BLaER1 (cell line): Measurements from ENCODE around the gene MNT.

Source experiments
- H3K27ac ChIP-seq: shearing (Covaris generic); formaldehyde crosslinking; 2 replicates; pipeline ENCODE4 v1.8.1; 2022
- H3K27me3 ChIP-seq: shearing (Covaris generic); formaldehyde crosslinking; 2 replicates; pipeline ENCODE4 v1.8.1; 2022
- H3K36me3 ChIP-seq: shearing (Covaris generic); formaldehyde crosslinking; 2 replicates; pipeline ENCODE4 v1.8.1; 2022
- H3K4me1 ChIP-seq: shearing (Covaris generic); formaldehyde crosslinking; 2 replicates; pipeline ENCODE4 v1.8.1; 2022
- H3K4me2 ChIP-seq: shearing (Covaris generic); formaldehyde crosslinking; 2 replicates; pipeline ENCODE4 v1.8.1; 2022
- H3K4me3 ChIP-seq: shearing (Covaris generic); formaldehyde crosslinking; 2 replicates; pipeline ENCODE4 v1.8.1; 2022
- H3K9ac ChIP-seq: shearing (Covaris generic); formaldehyde crosslinking; 2 replicates; pipeline ENCODE4 v1.8.1; 2022
- H3K9me3 ChIP-seq: shearing (Covaris generic); formaldehyde crosslinking; 2 replicates; pipeline ENCODE4 v1.8.1; 2022
- H4K20me1 ChIP-seq: shearing (Covaris generic); formaldehyde crosslinking; 2 replicates; pipeline ENCODE4 v1.8.1; 2022
- Cebpa-rat ChIP-seq: shearing (Covaris generic); IDR thresholded peaks from 2 replicates; pipeline ENCODE4 v1.8.1; 2022

MNT gene

DNA sequence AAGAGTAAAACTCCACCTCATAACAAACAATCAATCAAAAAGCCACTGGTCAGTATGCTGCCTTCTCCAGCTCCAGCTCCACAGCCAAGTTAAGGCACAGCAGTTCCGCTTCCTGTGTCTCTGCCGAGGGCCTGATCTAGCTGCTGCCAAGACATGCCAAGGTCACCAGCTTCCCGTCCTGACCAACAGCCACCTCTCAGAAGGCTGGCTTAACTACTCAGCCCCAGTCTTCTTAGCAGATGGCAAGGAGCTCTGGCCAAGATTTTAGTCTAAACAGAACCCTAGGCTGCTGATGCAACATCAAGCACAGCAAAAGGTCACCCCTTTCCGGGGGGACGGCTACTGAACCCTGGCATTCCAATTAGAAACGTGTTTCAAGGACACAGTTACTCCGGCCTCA lies 17.7 kb upstream of the MNT start:
- H3K4me3 ChIP-seq, result no peak overlapping the region
- TF ChIP-seq Cebpa-rat, result no peak
- peaks cover 92% of the 10 kb centered on the region for H3K36me3 ChIP-seq
- 0 out of 2 replicates have a peak, but pooled peaks cover 3% of the 10 kb centered on the region for H3K4me1 ChIP-seq
- no peaks in the 10 kb centered on the region for H3K27me3 ChIP-seq
- H3K27ac ChIP-seq, result no peak overlapping the region
- no peaks in the 10 kb centered on the region for H3K9me3 ChIP-seq
- H3K4me2 ChIP-seq, result no peak overlapping the region
- peaks cover 13% of the 10 kb centered on the region; the same call in 1 of the 2 replicates for H4K20me1 ChIP-seq
- no peak overlapping the region for H3K9ac ChIP-seq

DNA sequence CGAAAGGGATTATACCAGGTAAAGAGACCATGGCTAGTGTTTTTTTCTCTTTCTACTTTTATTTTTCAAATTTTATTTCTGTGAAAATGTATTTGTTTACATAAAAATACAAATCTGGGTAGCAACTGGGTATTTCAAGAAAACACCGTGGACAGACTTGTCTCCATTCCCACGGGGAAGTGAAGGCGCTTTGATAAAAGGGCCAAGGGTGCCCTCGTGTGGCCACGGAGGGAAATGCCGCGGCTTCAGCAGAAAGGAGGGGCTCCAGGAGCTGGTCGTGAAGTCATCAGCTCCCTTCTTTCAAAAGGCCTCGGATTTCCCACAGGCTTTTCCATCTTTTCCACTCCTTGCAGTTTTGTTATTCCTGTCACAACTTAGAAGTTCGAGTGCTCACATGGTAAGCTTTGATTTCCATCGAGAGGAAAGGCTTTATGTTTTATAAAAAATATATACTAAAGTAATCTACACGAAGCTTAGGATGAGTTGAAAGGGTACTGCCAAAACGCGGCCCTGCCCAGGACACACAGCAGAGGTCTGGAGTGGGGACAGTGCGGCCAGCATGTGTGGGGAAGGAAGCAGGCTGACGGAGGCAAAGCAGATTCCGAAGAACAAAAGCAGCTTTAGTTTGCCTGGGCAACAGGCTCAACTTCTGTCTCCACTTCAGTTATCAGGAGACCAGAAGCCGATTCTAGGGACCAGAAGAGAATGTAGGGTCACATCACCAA lies 15.3 kb upstream of the MNT start:
- Histone ChIP-seq H3K36me3 (peaks cover 73% of the 10 kb centered on the region), H3K4me1 (0 out of 2 replicates have a peak, but pooled peaks cover 8% of the 10 kb centered on the region), H3K27ac (no peak overlapping the region), H3K4me3 (no peak overlapping the region), H4K20me1 (peaks cover 13% of the 10 kb centered on the region; the same call in 1 of the 2 replicates), H3K9ac (no peak overlapping the region), H3K9me3 (no peaks in the 10 kb centered on the region), H3K27me3 (no peaks in the 10 kb centered on the region), H3K4me2 (no peak overlapping the region)
- no peak for TF ChIP-seq Cebpa-rat

DNA sequence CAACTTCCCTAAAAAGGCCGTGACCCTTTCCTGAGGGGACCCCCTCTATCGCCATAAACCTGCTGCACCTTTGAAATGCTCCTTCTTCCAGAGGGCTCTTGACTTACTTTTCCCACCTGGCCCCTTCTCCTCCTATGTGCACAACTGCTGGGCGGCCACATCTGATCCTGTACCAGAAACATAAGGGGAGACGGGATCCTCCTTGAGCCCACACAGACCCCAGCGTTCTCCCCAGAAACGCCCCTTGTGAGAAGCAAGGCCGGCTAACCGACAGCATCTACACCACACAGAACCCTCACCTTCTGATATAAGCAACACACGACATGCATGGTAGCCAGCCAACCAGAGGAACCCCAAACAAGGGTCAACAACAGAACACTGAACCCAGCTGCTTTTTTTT lies 14.2 kb upstream of the MNT start:
- H3K9ac ChIP-seq, result no peak overlapping the region
- H3K27me3 ChIP-seq, result no peaks in the 10 kb centered on the region
- no peaks in the 10 kb centered on the region for H3K9me3 ChIP-seq
- H3K4me1 ChIP-seq, result 0 out of 2 replicates have a peak, but pooled peaks cover 8% of the 10 kb centered on the region
- TF ChIP-seq Cebpa-rat, result no peak
- H3K4me3 ChIP-seq, result no peak overlapping the region
- H4K20me1 ChIP-seq, result peaks cover 13% of the 10 kb centered on the region; the same call in 1 of the 2 replicates
- no peak overlapping the region for H3K4me2 ChIP-seq
- peaks cover 72% of the 10 kb centered on the region for H3K36me3 ChIP-seq
- H3K27ac ChIP-seq, result no peak overlapping the region

DNA sequence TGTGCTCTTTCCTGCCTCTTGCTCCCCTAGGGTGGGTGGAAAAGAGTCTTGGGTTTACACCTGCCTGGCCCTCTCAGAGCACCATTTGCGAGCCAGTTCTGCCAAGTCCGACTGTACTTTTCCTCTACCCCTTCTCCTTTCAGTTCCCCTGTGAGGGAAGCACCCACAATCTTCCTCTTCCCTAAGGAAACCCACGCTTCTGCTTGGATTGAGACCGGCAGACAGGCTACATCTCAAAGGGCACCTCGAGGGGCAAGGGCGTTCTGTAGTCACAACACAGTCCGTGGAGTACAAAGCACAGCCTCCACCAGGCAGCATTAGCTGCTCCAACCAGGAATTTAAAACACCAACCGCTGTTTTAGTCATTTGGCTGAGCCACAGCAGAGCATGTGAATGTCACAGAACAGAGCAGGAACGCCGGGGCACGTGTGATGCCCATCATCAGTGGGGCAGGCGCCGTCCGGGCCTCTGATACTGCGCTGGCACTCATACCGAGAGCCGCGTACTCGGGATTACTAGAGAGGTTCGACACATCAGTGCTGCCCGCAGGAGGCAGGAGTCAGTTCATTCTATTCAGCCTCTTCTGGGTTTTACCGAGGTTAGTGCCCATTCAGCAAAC lies 13.7 kb upstream of the MNT start:
- H3K9ac ChIP-seq, result 0 out of 2 replicates have a peak overlapping the region, but pooled peaks have one; percentile 15
- no peak overlapping the region for H3K4me2 ChIP-seq
- H4K20me1 ChIP-seq, result peaks cover 13% of the 10 kb centered on the region; the same call in 1 of the 2 replicates
- no peaks in the 10 kb centered on the region for H3K27me3 ChIP-seq
- no peak for TF ChIP-seq Cebpa-rat
- no peak overlapping the region for H3K27ac ChIP-seq
- 0 out of 2 replicates have a peak, but pooled peaks cover 8% of the 10 kb centered on the region for H3K4me1 ChIP-seq
- H3K4me3 ChIP-seq, result no peak overlapping the region
- H3K9me3 ChIP-seq, result no peaks in the 10 kb centered on the region
- peaks cover 67% of the 10 kb centered on the region for H3K36me3 ChIP-seq

DNA sequence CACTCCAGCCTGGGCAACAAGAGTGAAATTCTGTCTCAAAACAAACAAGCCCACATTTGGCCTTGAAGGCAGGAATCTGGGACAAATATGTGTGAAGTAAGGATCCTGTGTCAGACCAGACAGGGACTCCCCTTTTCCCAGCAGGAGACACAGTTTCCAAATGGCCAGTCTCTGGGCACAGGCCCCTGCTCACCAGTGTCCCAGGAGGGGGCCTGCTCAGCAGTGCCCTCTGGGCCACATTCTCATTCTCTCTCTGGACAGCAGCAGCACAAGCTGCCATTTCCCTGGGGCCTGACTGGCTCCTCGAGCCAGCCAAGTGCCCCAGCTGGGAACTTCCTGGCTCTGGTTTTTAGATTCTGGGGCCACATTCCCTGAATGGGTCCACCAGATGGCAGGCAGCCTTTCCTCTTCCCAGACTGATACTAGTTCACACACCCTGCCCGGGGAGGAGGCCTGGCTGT lies 11.7 kb upstream of the MNT start:
- H3K27ac ChIP-seq, result peak overlapping the region; percentile 26; the same call in 1 of the 2 replicates
- H3K36me3 ChIP-seq, result peaks cover 48% of the 10 kb centered on the region
- H3K4me1 ChIP-seq, result peaks cover 8% of the 10 kb centered on the region; the same call in 1 of the 2 replicates
- H3K4me3 ChIP-seq, result no peak overlapping the region
- TF ChIP-seq Cebpa-rat, result no peak
- no peaks in the 10 kb centered on the region for H3K27me3 ChIP-seq
- H3K4me2 ChIP-seq, result no peak overlapping the region
- no peaks in the 10 kb centered on the region for H3K9me3 ChIP-seq
- H4K20me1 ChIP-seq, result peaks cover 13% of the 10 kb centered on the region; the same call in 1 of the 2 replicates
- 0 out of 2 replicates have a peak overlapping the region, but pooled peaks have one; percentile 48 for H3K9ac ChIP-seq

DNA sequence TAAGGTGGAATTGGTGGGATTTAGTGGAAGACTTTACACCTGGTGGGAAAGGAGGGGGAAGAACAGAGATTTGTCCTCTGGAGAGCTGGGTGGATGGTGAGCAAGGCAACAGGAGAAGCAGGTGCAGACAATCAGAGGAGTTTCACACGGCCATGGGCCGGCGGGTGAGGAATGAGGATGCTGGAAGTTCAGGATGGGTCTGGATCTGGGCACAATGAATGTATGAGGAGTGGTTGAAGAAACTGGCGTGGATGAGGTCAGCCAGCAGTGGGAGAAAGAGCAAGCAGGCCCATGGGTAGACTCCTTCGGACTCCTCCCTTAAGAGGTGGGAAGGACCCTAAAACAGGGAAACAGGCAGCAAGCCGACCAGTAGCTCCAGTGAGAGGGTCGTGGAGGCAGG lies 10.1 kb upstream of the MNT start:
- H3K36me3 ChIP-seq, result peaks cover 46% of the 10 kb centered on the region
- H3K4me1 ChIP-seq, result peaks cover 25% of the 10 kb centered on the region
- H3K27ac ChIP-seq, result no peak overlapping the region
- H3K27me3 ChIP-seq, result no peaks in the 10 kb centered on the region
- H3K4me3 ChIP-seq, result no peak overlapping the region
- H3K4me2 ChIP-seq, result no peak overlapping the region
- TF ChIP-seq Cebpa-rat, result no peak
- no peaks in the 10 kb centered on the region for H3K9me3 ChIP-seq
- no peaks in the 10 kb centered on the region for H4K20me1 ChIP-seq
- no peak overlapping the region for H3K9ac ChIP-seq

DNA sequence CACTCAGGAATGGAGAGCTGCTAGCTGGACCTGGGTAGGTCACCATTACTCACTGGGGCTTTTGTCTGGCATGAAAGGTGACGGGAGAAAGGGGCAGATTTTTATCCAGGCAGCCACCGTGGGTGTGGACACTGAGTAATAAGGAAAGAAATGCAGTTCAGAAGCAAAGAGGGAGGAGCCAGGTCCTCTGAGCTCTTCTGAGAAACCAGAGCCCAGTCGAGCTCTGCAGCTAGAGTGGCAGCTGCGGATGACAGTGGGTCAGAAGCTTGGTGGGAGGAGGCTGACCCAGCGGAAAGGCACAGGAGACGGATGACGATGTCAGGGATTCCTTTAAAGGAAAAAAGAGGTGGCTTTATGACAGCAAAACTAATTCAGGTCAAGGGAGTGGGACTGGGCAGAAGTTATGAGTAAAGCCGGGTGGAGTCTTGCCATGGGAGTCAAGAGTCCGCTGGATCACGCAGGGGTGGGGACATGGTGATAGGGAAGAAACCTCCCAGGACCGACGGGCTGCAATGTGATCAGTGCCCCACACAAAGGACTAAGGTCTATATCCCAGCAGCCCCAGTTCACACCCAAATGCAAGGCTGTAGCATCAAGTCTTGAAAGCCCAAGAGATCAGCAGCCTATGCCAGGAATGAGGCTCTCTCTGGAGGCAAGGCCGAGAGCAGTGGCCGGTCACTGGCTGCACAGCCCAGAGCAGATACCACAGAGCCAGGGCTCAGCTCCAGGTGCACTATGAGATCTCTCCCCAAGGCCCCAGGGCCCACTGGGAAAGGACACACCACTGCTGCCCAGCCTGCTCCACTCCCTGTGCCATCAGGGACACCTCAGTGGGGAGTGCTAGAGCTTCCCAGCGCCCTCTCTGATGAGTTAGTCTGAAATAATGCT lies 6.3 kb upstream of the MNT start:
- H4K20me1 ChIP-seq, result no peaks in the 10 kb centered on the region

DNA sequence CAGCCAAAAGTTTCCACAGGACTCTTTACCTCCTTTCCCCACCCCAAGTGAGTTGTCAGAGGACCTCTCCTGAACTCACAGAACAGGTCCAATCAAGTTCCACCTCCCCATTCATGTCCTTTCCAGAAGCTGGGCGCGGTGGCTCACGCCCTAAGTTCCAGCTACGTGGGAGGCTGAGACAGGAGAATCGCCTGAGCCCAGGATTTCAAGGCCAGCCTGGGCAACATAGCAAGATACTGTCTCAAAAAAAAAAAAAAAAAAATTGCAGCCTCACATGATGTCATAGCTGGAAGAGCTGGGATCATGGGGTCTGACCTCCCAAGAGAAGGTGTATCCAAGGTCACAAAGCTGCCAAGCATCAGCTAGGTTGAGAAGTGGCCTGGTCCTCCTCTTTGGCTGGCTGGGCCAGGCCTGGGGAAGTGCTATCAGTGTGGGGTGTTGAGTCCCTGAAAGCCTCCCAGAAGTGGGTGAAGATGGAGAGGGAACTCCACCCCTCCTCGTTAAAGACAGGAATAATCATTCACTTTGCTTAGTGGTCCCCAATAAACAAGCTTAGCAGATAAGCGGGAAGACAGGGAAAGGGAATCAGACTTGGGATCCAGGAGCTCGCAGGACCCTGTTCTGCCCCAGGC lies 5.5 kb upstream of the MNT start:
- Histone ChIP-seq H3K27me3 (no peaks in the 10 kb centered on the region), H3K9me3 (no peaks in the 10 kb centered on the region), H3K9ac (peak overlapping the region; percentile 16; the same call in 1 of the 2 replicates), H4K20me1 (no peaks in the 10 kb centered on the region), H3K4me1 (peaks cover 55% of the 10 kb centered on the region), H3K36me3 (peaks cover 23% of the 10 kb centered on the region), H3K4me2 (peak overlapping the region; percentile 92), H3K27ac (peak overlapping the region; percentile 16), H3K4me3 (no peak overlapping the region)
- no peak for TF ChIP-seq Cebpa-rat

More for the DNA sequence above, 6.3 kb upstream of the MNT start:
- Histone ChIP-seq H3K9me3 (no peaks in the 10 kb centered on the region), H3K9ac (0 out of 2 replicates have a peak overlapping the region, but pooled peaks have one; percentile 15), H3K4me3 (no peak overlapping the region), H3K27ac (peak overlapping the region; percentile 22), H3K36me3 (peaks cover 23% of the 10 kb centered on the region), H3K4me1 (peaks cover 55% of the 10 kb centered on the region), H3K4me2 (peak overlapping the region; percentile 92), H3K27me3 (no peaks in the 10 kb centered on the region)
- TF ChIP-seq Cebpa-rat, result no peak
